KG1 (cell line): ENCODE data around the gene PPP1R1B.

Experiments
- DNase-seq: peaks from one replicate; lab custom pipeline; 2025; lab: John Stamatoyannopoulos, UW

The PPP1R1B gene

DNA sequence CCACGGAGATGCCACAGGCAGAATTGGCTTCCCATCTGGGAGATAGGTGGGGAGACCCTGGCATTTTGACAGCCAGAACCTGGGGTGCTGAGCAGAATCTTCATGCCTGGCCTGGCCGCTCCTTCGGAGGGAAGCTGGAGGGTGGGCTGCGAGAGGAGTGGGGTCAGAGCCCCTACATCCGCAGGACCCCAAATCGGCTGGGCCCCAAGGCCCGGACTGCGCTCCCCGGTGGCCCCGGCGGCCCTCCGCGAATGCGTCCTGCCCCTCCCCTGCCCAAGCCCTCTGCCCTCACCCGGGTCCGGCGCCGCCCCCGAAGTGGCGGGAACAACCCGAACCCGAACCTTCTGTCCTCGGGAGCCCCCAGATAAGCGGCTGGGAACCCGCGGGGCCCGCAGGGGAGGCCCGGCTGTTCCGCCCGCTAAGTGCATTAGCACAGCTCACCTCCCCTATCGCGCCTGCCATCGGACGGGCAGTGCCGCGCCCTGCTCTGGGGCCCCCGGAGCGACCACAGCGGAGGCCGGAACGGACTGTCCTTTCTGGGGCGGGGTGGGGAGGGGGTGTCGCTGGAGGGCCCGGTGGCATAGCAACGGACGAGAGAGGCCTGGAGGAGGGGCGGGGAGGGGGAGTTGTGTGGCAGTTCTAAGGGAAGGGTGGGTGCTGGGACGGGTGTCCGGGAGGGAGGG, 40.7 kb downstream of the PPP1R1B start:
- no peak for DNase-seq

DNA sequence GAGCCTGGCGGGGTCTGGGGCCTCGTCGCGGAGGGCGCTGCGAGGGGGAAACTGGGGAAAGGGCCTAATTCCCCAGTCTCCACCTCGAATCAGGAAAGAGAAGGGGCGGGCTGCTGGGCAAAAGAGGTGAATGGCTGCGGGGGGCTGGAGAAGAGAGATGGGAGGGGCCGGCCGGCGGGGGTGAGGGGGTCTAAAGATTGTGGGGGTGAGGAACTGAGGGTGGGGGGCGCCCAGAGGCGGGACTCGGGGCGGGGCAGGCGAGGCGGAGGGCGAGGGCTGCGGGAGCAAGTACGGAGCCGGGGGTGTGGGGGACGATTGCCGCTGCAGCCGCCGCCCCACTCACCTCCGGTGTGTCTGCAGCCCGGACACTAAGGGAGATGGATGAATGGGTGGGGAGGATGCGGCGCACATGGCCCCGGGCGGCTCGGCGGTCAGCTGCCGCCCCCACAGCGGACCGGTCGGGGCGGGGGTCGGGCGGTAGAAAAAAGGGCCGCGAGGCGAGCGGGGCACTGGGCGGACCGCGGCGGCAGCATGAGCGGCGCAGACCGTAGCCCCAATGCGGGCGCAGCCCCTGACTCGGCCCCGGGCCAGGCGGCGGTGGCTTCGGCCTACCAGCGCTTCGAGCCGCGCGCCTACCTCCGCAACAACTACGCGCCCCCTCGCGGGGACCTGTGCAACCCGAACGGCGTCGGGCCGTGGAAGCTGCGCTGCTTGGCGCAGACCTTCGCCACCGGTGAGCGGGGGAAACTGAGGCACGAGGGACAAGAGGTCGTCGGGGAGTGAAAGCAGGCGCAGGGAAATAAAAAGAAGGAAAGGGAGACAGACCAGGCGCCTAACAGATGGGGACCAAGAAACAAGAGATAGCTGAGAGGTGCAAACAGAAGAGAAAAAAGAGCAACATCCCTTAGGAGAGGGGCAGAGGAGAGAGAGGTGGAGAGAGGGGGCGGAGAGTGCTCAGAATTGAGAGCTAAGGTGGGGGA, 41.5 kb downstream of the PPP1R1B start, which contains the start of gene PNMT:
Gene PNMT, plus strand, starts transcription at position 509 of the 980 bp plus-strand sequence. Its CDS starts 23 bp downstream, at position 532.
- peak; percentile 24 for DNase-seq

DNA sequence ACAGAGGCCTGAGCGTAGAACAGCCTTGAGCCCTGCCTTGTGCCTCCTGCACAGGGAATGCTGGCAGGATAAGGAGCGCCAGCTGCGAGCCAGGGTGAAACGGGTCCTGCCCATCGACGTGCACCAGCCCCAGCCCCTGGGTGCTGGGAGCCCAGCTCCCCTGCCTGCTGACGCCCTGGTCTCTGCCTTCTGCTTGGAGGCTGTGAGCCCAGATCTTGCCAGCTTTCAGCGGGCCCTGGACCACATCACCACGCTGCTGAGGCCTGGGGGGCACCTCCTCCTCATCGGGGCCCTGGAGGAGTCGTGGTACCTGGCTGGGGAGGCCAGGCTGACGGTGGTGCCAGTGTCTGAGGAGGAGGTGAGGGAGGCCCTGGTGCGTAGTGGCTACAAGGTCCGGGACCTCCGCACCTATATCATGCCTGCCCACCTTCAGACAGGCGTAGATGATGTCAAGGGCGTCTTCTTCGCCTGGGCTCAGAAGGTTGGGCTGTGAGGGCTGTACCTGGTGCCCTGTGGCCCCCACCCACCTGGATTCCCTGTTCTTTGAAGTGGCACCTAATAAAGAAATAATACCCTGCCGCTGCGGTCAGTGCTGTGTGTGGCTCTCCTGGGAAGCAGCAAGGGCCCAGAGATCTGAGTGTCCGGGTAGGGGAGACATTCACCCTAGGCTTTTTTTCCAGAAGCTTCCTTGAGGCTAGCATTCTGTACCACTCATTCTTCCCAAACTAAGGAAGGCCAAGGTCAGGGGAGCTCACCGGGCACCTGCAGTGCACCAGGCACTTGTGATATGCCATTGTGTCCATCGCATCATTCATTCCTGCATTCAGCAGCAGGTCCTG, 43.4 kb downstream of the PPP1R1B start:
- DNase-seq = no peak

DNA sequence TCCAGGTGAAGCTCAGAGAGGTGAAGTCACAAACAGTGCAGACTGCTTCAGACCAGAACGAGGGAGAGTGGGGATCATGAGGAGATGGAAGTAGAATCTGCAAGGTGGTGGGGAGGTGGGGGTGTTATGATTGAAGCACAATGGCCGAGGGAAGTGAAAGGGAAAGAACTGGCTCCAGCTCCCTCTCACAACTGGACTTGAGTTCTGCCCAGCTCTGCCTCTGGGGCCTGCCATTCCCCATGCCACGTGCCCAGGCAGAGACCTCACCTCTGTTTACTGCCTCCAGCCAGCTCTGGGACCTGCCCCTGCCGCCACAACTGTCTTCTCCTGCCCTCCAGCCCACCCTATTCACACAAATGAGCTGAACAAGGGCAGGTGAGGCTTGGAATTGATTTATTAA, 44.0 kb downstream of the PPP1R1B start:
- no peak for DNase-seq

DNA sequence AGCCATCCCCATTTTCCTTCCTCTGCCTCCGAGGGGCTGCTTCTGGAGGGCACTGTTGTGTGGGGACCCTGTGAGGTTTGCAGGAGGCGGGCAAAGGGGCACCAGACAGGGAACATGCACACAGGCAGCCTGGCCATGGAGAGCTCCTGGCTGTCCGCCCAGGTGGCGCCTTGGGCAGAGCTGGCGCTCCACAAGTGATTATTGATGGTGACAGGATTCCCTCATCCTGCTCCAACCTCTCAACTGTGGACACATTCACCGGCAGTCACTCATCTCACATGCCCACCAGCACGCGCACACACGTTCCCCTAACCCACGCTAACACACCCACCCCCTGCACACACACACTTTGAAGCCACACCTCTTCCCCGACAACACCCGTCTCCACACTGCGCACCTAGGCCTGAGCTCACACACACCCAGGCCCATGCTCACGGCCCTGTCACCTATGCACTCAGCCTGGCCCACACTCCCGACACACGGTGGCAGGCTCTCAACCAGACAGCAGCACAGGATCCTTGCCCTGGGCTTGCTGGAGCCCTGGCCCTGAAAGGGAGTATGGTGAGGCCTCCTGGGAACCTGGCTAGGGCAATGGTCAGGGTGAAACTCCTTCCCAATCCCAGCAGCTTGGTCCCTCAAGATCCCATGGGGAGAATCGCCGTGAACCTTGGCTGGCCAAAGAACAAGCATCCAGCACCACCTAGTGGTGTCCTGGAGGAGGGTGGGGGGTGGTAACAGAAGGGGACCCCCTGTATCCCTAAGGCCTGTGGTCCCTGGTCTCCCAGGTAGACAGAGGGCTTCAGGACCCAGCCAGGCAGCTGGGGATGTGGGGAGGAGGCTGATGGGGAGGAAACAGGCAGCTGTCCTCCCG, 45.1 kb downstream of the PPP1R1B start:
- no peak for DNase-seq

DNA sequence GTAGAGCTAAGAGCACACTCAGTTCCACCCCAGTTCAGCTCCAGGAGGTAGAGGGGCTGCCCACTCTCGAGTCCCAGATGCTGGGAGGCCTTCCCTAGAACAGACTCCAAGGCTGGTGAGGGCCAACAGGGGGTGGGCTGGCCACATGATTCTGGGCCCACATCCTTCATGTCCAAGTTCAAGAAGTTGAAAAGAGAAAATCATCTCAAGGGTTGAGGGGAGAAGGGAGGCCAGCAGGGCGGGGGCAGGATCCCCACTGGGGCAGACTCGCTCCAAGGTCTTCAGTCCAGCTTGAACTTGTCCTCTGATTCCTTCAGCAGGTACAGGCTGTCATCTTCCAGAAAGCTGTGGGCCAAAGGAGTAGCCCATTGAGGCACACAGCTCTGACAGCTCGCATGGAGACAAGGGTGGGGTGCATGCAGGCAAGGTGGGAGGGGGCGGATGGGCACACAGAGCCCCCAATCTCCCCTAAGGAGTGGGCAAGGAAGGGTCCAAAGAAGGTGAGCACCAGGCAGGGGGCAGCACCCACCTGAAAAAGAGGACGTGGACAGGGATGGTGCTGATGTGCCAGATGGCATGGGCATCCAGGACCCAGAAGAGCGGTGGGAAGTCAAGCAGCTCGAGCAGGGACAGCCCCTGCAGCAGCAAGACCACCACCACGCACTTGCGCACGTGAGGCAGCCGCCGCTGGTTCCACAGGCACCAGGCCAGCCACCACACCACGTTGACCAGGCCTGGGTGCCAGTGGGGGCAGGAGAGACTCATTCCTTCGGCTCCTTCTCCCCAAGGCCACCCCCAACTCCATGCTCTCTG, 46.0 kb downstream of the PPP1R1B start:
- DNase-seq = no peak

DNA sequence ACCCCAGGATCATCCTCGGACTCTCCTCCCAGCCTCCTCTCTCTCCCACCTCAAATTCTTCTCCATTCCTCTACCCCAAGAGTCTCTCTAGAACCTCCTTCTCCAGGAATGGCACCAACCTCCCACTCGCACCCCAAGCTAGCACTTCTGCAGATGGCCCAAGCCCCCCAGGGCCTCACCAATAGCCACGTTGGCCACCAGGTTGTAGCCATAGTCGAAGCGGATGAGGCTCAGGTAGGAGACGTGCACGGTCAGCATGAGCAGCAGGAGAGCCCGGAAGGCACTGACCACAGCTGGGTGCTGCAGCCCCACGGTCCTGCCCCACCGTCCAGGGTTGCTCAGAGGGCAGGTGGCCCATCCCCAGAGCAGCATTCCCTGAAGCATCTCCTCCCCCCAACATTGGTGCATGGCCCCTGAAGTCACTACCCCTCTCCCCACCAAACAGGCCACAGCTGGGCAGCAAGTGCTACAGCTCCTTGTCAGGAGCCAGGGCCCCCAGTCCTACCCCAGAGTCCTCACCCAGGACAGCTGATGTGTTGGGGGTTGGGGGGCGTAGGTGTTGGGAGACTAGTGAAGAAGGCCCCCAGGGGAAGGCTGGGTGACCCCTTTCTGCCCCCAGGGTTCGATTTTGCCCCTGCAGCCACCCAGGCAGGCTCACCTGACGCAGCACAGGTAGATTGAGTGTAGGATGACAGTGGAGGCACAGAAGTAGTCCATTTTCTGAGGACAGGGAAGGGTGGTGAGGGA, 46.8 kb downstream of the PPP1R1B start:
- DNase-seq = no peak

DNA sequence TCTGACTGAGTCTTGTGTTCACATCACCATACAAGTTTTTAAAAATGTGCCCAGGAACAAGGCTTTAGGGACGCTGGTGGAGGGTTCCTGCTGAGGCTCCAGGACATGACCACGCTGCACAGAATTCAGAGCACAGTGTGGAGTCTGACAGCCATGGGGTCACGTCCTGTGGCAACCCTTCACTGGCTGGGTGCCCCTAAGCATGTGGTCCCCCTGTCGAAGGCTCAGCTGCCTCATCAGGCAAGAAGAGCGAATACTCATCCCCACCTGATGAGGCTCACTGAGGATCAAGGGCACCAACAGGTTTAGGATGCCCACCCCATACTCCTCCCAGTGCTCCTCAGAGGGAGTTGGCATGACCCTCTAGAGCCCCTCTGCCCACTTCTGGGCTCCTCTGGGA, 47.4 kb downstream of the PPP1R1B start:
- no peak for DNase-seq

DNA sequence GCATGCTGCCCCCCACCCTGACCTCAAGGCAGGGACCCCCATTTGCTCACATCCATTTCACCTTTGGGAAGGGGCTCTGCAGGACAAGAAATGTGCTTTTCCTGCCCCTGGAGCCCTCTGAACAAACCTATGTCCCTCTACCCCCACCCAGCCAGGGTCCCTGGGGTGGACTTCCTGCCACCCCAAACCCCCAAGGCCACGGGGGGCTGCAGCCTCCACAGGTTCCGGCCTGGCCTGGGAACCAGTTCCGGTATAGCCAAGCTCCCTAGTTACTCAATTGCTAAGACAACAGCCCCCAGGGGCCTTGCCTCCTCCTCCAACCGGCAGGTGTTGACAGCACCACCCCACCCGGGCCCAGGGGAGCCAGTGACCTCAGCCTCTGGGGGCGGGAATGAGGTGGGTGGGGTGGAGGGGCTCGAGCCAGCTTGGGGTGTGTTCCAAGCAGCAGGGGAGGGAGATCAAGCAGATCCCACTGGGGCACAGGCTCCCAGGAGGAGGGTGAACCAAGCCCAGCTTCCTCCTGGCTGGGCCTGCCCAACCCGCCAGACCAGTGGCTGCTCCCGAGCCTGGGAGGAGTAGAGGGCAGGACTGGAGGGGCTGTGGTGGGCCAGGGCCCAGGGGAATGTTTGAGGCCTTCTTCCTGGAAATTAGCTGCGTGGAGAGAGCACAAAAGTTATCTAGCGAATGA, 48.1 kb downstream of the PPP1R1B start:
- no peak for DNase-seq

DNA sequence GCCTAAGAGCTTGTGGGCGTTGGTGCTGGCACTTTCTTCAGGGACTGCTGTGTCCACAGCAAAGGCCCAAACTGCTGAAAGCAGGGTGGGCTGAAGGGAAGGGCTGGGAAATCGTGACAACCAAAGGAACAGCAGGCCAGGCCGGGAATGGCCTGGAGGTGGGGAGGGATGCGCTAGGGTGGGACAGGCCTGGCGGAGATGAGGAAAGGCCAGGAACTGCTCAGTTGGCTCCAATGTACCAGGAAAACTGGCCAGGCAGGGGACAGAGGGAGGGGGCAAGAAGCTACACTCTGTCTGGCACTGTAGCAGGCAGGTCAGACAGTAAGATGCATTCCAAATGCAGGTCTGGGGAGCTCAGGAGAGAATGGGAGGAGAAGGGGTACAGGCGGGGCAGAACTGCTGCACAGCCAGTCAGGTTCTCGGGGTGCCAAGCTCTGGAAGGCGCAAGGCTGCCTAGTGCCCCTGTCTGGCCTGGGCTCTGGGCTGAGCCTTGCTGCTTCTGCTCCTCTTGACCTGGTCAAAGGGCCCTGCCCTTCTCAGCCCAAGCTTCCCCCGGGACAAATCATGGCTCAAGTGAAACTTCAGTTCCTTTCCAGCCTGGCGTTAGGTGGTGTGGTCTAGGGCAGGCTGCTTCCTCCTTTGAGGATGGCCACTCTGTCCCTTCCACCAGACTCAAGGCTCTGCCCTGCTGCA, 48.8 kb downstream of the PPP1R1B start:
- DNase-seq = no peak

DNA sequence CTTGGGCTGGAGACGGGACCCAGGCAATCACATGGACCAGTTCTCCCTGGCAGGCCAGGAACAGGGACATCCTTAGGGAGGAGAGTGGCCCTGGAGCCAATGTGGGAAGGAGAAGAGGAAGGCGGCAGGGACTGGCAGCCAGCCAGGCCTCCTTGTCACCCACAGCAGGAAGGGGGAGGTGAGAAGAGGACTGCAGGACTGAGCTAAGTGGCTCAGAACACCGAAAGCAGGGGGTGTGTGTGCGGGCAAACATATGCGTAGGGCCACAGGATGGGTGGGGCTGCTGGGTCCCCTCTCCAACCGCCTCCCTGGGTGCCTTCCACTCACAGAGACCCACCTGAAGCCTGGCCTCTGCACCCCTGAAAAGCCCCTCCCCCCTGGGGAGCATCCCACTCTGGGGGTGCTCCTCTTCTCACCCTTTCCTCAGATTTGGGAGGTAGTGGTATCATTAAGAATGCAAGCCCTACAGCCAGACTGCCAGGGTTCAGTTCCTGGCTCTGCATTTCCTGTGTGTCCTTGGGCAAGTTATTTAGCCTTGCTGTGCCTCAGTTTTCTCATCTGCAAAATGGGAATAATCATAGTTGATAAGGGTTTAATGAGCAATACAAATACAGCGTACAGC, 49.6 kb downstream of the PPP1R1B start:
- DNase-seq = no peak

DNA sequence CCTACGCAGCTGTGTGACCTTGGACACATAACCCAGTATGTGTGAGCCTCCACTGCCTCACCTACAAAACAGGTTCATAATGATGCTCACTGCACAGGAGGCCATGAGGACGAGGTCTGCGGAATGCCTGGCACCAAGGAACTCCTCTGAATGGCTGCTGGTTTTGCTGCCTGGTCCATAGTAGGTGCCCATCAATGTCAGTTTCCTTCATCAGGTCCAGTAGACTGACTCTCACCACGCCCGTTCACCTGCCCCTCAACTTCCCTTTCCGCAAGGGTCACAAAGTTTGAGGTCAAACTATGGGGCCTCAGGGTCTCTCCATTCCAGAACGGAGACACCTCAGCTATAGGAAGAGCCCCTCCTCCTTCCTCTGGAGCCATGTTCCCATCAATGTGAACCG, 50.3 kb downstream of the PPP1R1B start:
- DNase-seq = no peak

DNA sequence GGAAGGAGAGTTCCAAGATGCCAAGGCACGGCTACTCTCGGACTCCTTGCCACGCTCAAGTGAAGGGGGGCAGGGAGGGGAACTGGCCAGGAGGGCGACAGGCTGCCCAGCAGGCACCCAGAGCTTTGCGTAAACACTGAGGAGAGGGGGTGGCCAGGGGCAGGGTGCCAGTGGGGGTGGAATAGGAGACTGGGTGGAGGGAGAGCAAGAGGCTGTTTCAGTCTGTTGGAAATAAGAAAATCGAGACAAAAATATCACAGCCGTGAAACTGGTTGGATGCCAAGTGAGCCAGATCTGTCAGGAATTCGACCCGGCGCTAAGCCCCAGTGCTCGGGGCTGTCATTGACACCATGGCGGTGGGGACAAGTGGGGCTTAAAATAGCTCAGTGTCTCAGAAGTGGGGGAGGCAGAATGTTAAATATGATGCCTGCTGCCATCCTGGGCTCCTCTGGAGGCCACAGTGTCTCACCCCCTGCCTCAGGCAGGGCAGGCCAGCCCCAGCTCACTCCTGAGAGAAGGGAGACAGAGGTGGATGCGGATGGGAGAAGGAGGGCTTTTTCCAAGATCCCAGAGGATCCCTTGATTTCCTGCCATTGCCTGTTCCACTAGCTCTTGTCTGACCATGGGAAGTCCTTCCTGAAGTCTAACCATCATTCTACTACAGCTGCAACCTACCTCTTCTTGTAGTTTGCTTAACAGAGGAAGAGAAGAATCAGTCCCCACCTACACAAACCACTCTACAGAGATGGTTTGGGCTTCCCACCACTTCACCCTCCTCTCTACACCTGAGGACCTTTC, 51.0 kb downstream of the PPP1R1B start:
- no peak for DNase-seq

DNA sequence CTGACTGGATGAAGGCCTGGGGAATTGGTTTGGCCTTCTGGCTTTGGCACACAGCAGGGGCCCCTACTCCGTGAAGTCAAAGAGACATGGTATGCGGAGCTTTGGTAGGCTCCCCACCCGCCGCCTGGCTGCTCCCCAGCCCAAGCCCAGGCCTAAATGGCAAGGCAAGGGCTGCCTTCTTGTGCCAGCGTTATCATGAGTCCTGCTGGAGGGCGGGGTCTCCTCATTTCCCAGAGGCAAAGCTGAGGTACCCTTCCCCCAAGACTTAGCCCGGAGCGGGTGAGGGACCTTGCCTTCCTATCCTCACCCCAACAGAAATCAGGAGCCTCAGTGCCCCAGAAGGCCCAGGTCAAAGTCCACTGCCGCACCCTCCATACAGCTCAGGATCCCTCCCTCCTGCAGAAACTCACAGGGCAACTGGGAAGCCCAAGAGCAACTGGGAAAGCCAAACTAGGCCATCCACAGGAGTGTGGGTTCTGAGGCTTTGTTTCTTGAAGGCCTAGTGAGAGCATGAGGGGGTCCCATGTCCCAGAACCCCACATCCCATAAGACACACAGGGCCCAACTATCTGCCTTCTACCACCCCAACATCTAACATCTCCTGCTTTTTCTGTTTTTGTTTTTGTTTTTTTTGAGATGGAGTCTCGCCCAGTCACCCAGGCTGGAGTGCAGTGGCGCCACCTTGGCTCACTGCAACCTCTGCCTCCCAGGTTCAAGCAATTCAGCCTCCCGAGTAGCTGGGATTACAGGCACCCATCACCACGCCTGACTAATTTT, 51.8 kb downstream of the PPP1R1B start:
- no peak for DNase-seq

DNA sequence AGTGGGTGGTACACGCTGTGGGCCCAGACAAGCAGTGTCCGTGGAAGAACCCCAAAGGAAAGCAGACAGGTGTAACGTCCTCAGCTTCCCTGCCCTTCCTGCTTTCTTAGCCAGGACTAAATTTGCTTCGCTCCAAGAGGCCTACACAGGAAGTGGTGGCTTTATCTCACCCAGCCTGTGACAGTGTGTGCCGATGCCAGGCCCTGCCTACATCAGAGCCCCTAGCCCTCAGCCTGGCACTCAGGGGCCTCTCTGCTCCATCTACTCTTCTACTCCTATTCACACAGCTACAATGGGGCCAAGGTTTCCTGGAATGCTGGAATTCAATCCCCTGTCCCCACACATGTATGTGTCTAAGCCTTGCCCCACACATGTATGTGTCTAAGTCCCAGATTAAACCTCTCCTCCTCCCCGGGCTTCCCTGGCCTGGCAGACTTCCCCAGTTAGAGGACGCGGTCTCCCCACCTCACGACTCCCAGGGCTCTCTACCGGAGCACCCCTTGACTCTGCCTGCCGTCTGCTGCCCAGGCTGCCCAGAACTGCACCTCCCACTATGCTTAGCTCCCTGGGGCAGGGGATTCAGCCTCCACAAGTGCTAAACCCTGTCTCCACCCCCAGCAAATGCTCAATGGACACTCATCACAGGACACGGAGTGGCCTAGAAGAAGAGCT, 52.9 kb downstream of the PPP1R1B start:
- no peak for DNase-seq
